Liver (tissue), 3 donors: Measurements from ENCODE around the gene NPC1L1.

Source experiments
- EGR1 ChIP-seq, 2 donors: IDR thresholded peaks; 2 replicates each; pipeline ENCODE4 v1.6.1; 2016 to 2018; ENCODE audit warnings: antibody characterized with exemption in 2 of 2, low read depth in 2 of 2
- JUND ChIP-seq, 2 donors: IDR thresholded peaks; 2 replicates each; pipeline ENCODE4 v1.6.1; 2016; ENCODE audit warnings: antibody characterized with exemption in 2 of 2
- RAD21 ChIP-seq, 2 donors: IDR thresholded peaks; 2 replicates each; pipeline ENCODE4 v1.6.1; 2016; ENCODE audit warnings: antibody characterized with exemption in 2 of 2, mild to moderate bottlenecking in 2 of 2
- SP1 ChIP-seq: IDR thresholded peaks from 2 replicates; pipeline ENCODE4 v1.6.1; 2018; ENCODE audit warnings: antibody characterized with exemption, mild to moderate bottlenecking
- TAF1 ChIP-seq: conservative IDR thresholded peaks from 2 replicates; pipeline ENCODE4 v1.6.1; 2016; ENCODE audit warnings: antibody characterized with exemption, mild to moderate bottlenecking
- YY1 ChIP-seq: IDR thresholded peaks from 2 replicates; pipeline ENCODE4 v1.6.1; 2016; ENCODE audit warnings: antibody characterized with exemption, mild to moderate bottlenecking
- TF ChIP-seq, protein P1 (sequence below): IDR thresholded peaks from 2 replicates; pipeline ENCODE4 v1.6.1; 2016; ENCODE audit warnings: antibody characterized with exemption, mild to moderate bottlenecking
- TF ChIP-seq, protein P2 (sequence below): IDR thresholded peaks from 2 replicates; pipeline ENCODE4 v1.6.1; 2016; ENCODE audit warnings: antibody characterized with exemption
- TF ChIP-seq, protein P3 (sequence below): fragments of 150-350 bp; IDR thresholded peaks from 2 replicates; pipeline ENCODE4 v1.5.1; 2017; ENCODE audit warnings: improper control_type of control experiment, low read depth, low read length; ENCODE audit not compliant: missing input control
- donor health status: healthy.
- donor health status: healthy.

DNA sequence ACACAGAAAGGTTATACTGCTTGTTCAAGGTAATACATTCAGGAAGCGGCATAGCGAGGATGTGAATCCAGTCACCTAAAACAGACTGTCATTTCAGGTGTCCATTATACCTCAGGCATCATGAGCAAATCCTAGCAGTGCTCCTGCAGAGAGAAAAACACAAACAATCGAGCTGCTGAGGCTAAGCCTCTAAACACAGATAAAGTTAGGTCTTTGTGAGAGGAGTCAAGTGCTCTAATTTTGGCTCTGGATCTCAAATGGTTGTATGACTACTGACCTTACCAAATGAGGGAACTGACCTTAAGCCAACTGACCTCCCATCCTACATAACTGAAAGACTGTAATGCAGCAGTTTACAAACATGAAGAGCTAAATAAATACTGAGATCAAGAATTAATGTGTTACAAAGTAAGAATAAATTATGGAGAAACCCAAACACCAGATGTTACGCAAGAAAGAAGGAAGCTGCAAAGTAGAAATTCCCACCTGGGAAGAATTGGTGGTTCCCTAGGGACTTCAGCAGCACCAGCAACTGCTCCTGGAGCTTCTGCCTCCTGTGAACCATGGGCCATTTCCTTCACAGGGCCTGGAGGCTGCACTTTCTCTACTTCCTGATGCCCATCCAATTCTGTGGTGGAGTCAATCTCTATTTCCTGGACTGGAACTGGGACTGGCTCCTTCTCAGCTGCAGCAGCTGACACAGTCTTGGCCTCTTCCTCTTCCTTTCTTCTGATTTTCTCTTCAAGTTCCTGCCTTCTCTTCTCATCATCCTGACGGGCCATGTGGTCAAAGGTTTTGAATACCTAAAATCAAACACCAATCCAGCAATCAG, 56.4 kb downstream of the NPC1L1 start:
- TF ChIP-seq, protein P1, sequence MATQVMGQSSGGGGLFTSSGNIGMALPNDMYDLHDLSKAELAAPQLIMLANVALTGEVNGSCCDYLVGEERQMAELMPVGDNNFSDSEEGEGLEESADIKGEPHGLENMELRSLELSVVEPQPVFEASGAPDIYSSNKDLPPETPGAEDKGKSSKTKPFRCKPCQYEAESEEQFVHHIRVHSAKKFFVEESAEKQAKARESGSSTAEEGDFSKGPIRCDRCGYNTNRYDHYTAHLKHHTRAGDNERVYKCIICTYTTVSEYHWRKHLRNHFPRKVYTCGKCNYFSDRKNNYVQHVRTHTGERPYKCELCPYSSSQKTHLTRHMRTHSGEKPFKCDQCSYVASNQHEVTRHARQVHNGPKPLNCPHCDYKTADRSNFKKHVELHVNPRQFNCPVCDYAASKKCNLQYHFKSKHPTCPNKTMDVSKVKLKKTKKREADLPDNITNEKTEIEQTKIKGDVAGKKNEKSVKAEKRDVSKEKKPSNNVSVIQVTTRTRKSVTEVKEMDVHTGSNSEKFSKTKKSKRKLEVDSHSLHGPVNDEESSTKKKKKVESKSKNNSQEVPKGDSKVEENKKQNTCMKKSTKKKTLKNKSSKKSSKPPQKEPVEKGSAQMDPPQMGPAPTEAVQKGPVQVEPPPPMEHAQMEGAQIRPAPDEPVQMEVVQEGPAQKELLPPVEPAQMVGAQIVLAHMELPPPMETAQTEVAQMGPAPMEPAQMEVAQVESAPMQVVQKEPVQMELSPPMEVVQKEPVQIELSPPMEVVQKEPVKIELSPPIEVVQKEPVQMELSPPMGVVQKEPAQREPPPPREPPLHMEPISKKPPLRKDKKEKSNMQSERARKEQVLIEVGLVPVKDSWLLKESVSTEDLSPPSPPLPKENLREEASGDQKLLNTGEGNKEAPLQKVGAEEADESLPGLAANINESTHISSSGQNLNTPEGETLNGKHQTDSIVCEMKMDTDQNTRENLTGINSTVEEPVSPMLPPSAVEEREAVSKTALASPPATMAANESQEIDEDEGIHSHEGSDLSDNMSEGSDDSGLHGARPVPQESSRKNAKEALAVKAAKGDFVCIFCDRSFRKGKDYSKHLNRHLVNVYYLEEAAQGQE, result no peak
- TF ChIP-seq, protein P2, sequence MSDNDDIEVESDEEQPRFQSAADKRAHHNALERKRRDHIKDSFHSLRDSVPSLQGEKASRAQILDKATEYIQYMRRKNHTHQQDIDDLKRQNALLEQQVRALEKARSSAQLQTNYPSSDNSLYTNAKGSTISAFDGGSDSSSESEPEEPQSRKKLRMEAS, result no peak
- TF ChIP-seq, protein P3, sequence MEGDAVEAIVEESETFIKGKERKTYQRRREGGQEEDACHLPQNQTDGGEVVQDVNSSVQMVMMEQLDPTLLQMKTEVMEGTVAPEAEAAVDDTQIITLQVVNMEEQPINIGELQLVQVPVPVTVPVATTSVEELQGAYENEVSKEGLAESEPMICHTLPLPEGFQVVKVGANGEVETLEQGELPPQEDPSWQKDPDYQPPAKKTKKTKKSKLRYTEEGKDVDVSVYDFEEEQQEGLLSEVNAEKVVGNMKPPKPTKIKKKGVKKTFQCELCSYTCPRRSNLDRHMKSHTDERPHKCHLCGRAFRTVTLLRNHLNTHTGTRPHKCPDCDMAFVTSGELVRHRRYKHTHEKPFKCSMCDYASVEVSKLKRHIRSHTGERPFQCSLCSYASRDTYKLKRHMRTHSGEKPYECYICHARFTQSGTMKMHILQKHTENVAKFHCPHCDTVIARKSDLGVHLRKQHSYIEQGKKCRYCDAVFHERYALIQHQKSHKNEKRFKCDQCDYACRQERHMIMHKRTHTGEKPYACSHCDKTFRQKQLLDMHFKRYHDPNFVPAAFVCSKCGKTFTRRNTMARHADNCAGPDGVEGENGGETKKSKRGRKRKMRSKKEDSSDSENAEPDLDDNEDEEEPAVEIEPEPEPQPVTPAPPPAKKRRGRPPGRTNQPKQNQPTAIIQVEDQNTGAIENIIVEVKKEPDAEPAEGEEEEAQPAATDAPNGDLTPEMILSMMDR, result no peak
- TF ChIP-seq YY1 (no peak), JUND (IDR thresholded peaks at IDR 0.05) (no peak), EGR1 (IDR thresholded peaks at IDR 0.05; ENCODE audit: low read depth in 2 of 2) (no peak), SP1 (no peak), TAF1 (no peak), RAD21 (IDR thresholded peaks at IDR 0.05) (no peak)
